ENCODE results near the gene EDN3. TPM values are rescaled to one million over a fixed set of nuclear protein-coding genes. Genes with fewer than 3 reads are reported as not detected.

The EDN3 gene
- total RNA-seq, 1 donor from 2014 or later, result 7.7 TPM

GRCh38 chr20:59364611-59365010 is 64.2 kb downstream of the EDN3 start:
- no peak for DNase-seq (ENCODE audit: low spot score)

GRCh38 chr20:59365611-59366285 is 65.3 kb downstream of the EDN3 start:
- DNase-seq (ENCODE audit: low spot score), result no peak

GRCh38 chr20:59371431-59371830 is 71.0 kb downstream of the EDN3 start:
- no peak for DNase-seq (ENCODE audit: low spot score)

GRCh38 chr20:59374261-59374660 is 73.8 kb downstream of the EDN3 start:
- no peak for DNase-seq (ENCODE audit: low spot score)

- no peak for DNase-seq (ENCODE audit: low spot score)
Observed at GRCh38 chr20:59375541-59375940, 75.1 kb downstream of the EDN3 start.

Other genes starting within 250 kb of the EDN3 start
- gene ZNF831, start 136.8 kb upstream of the EDN3 start, total RNA-seq, result 1.4 TPM

Measured in mucosa of gallbladder (tissue), 1 donor.